Neural progenitor cell (in vitro differentiated cells): ENCODE data around the gene OPCML. TPM values are rescaled to one million over a fixed set of nuclear protein-coding genes. Genes with fewer than 3 reads are reported as not detected.

ENCODE experiments used
- DNase-seq: peaks from one replicate; pipeline ENCODE4 v3.0.0-alpha.2; 2016; ENCODE audit warnings: low spot score
- H2AFZ ChIP-seq: fragments of 200-600 bp; sonication (generic); replicated peaks from 2 replicates; pipeline ENCODE4 v1.6.1; 2016; ENCODE audit warnings: antibody characterized with exemption
- H3F3A ChIP-seq: fragments of 200-600 bp; sonication (generic); 2 replicates; pipeline ENCODE4 v1.6.1; 2016; ENCODE audit warnings: antibody characterized with exemption, low read depth
- H3K27ac ChIP-seq: fragments of 200-600 bp; sonication (generic); 2 replicates; pipeline ENCODE4 v1.5.1; 2016; ENCODE audit warnings: mild to moderate bottlenecking
- H3K27me3 ChIP-seq: fragments of 200-600 bp; sonication (generic); 2 replicates; pipeline ENCODE4 v1.6.1; 2016; ENCODE audit warnings: mild to moderate bottlenecking, moderate library complexity
- H3K36me3 ChIP-seq: fragments of 200-600 bp; sonication (generic); 2 replicates; pipeline ENCODE4 v1.5.1; 2016
- H3K4me1 ChIP-seq: fragments of 200-600 bp; sonication (generic); 2 replicates; pipeline ENCODE4 v1.6.1; 2016; ENCODE audit warnings: mixed run types
- H3K4me2 ChIP-seq: fragments of 200-600 bp; sonication (generic); 2 replicates; pipeline ENCODE4 v1.6.1; 2016
- H3K4me3 ChIP-seq: fragments of 200-600 bp; sonication (generic); 2 replicates; pipeline ENCODE4 v1.5.1; 2016
- H3K79me2 ChIP-seq: fragments of 200-600 bp; sonication (generic); 2 replicates; pipeline ENCODE4 v1.6.1; 2016; ENCODE audit warnings: low read depth
- H3K9ac ChIP-seq: fragments of 200-600 bp; sonication (generic); 2 replicates; pipeline ENCODE4 v1.6.1; 2016
- H3K9me3 ChIP-seq: fragments of 200-600 bp; sonication (generic); 2 replicates; pipeline ENCODE4 v1.5.1; 2016; ENCODE audit warnings: low read depth
- H4K20me1 ChIP-seq: fragments of 200-600 bp; sonication (generic); 2 replicates; pipeline ENCODE4 v1.6.1; 2016; ENCODE audit warnings: low read depth
- H3K27ac Mint-ChIP-seq: 3 replicates; pipeline ENCODE4 v1.8.0; 2021; ENCODE audit warnings: mixed read lengths
- H3K27me3 Mint-ChIP-seq: 2 replicates; pipeline ENCODE4 v1.8.0; 2022; ENCODE audit warnings: low read depth, mild to moderate bottlenecking, inconsistent platforms, moderate library complexity, mixed read lengths; ENCODE audit not compliant: insufficient read depth
- H3K36me3 Mint-ChIP-seq: 3 replicates; pipeline ENCODE4 v1.8.0; 2021; ENCODE audit warnings: mixed read lengths
- H3K4me1 Mint-ChIP-seq: 3 replicates; pipeline ENCODE4 v1.8.0; 2021; ENCODE audit warnings: mixed read lengths
- H3K4me3 Mint-ChIP-seq: 3 replicates; pipeline ENCODE4 v1.8.0; 2021; ENCODE audit warnings: mild to moderate bottlenecking, moderate library complexity, mixed read lengths
- H3K9me3 Mint-ChIP-seq: 3 replicates; pipeline ENCODE4 v1.8.0; 2020; ENCODE audit warnings: mixed read lengths
- EZH2 ChIP-seq: fragments of 200-600 bp; sonication (generic); IDR thresholded peaks from 2 replicates; pipeline ENCODE4 v1.6.1; 2017; ENCODE audit warnings: antibody characterized with exemption, mild to moderate bottlenecking, moderate library complexity
- EZH2phosphoT487 ChIP-seq: fragments of 200-600 bp; sonication (generic); IDR thresholded peaks from 2 replicates; pipeline ENCODE4 v1.6.1; 2017; ENCODE audit warnings: antibody characterized with exemption
- total RNA-seq: library from RNA; depleted of rRNA; stranded (reverse); fragments of >200 nt; gene quantifications from 2 replicates; pipeline ENCODE4 v1.2.3, GENCODE V29; 2015; ENCODE audit warnings: low replicate concordance
- TF ChIP-seq, protein P1 (sequence below): fragments of 200-600 bp; sonication (generic); IDR thresholded peaks from 2 replicates; pipeline ENCODE4 v1.5.1; 2017; ENCODE audit warnings: antibody characterized with exemption, mild to moderate bottlenecking

OPCML gene
- total RNA-seq, 1 donor from 2014 or later = 0.02 TPM

DNA sequence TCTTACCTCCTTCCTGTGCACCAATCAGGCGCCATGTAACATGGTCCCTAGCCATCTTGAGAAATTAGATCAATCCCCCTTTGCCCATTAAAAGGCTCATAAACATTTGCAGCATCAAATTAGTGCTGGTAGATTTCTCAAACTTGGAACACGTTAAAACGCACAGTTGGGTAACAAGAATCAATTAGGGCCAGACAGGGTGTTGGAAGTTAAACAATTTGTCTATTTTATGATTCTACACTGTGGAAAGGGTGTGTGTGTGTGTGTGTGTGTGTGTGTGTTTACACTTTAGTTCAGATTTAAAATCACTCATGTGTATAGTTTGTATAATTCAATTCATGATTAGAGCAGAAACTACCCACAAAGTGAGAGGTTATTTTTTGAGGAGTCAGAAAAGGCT, 682.0 kb downstream of the OPCML start:
- H3K27me3 Mint-ChIP-seq = peaks cover 2% of the 10 kb centered on the region
- H3K9me3 ChIP-seq = no peaks in the 10 kb centered on the region
- peaks cover 4% of the 10 kb centered on the region for H3K9me3 Mint-ChIP-seq
- H3K36me3 ChIP-seq = no peaks in the 10 kb centered on the region
- H3K4me1 ChIP-seq = peaks cover 1% of the 10 kb centered on the region
- H3K27ac ChIP-seq = no peak overlapping the region
- DNase-seq = no peak
- no peaks in the 10 kb centered on the region for H3K27me3 ChIP-seq
- no peaks in the 10 kb centered on the region for H3K36me3 Mint-ChIP-seq
- H3F3A ChIP-seq = no peaks in the 10 kb centered on the region
- TF ChIP-seq EZH2phosphoT487 (no peak), EZH2 (no peak)
- TF ChIP-seq, protein P1, sequence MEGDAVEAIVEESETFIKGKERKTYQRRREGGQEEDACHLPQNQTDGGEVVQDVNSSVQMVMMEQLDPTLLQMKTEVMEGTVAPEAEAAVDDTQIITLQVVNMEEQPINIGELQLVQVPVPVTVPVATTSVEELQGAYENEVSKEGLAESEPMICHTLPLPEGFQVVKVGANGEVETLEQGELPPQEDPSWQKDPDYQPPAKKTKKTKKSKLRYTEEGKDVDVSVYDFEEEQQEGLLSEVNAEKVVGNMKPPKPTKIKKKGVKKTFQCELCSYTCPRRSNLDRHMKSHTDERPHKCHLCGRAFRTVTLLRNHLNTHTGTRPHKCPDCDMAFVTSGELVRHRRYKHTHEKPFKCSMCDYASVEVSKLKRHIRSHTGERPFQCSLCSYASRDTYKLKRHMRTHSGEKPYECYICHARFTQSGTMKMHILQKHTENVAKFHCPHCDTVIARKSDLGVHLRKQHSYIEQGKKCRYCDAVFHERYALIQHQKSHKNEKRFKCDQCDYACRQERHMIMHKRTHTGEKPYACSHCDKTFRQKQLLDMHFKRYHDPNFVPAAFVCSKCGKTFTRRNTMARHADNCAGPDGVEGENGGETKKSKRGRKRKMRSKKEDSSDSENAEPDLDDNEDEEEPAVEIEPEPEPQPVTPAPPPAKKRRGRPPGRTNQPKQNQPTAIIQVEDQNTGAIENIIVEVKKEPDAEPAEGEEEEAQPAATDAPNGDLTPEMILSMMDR = no peak
- peaks cover 5% of the 10 kb centered on the region for H3K4me1 Mint-ChIP-seq
- no peak overlapping the region for H3K4me2 ChIP-seq
- no peak overlapping the region for H3K4me3 ChIP-seq
- no peak overlapping the region for H3K4me3 Mint-ChIP-seq
- no peak overlapping the region for H2AFZ ChIP-seq
- no peak overlapping the region for H3K27ac Mint-ChIP-seq
- no peak overlapping the region for H3K9ac ChIP-seq
- H3K79me2 ChIP-seq = no peaks in the 10 kb centered on the region
- no peaks in the 10 kb centered on the region for H4K20me1 ChIP-seq

DNA sequence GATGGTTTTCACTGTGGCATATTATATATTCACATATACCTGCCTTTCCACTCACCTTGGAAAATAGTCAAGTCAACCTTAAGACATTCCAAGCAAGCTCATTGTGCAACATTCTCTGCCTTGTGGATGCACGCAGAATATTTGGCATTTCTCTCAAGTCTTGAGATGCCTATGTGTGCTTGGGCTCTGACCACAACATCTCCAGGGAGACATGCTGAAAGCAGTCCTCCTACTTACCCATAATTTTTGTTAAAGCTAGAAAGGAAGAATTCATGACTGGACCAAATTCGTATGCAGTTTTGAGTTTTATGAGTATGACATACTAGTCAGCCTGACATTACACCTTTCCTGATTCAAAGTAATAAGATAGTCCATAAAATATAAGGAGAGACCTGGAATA, 684.0 kb downstream of the OPCML start:
- H3K4me3 ChIP-seq = no peak overlapping the region
- no peaks in the 10 kb centered on the region for H3K9me3 Mint-ChIP-seq
- H3K9me3 ChIP-seq = no peaks in the 10 kb centered on the region
- H3K36me3 Mint-ChIP-seq = no peaks in the 10 kb centered on the region
- TF ChIP-seq EZH2phosphoT487 = no peak
- TF ChIP-seq, protein P1 = no peak
- TF ChIP-seq EZH2 = no peak
- H3K79me2 ChIP-seq = no peaks in the 10 kb centered on the region
- no peak overlapping the region for H2AFZ ChIP-seq
- DNase-seq = no peak
- H3K27ac ChIP-seq = no peak overlapping the region
- H3K4me2 ChIP-seq = no peak overlapping the region
- no peak overlapping the region for H3K9ac ChIP-seq
- no peak overlapping the region for H3K27ac Mint-ChIP-seq
- H3K4me3 Mint-ChIP-seq = no peak overlapping the region
- H3K27me3 ChIP-seq = no peaks in the 10 kb centered on the region
- peaks cover 2% of the 10 kb centered on the region for H3K27me3 Mint-ChIP-seq
- peaks cover 5% of the 10 kb centered on the region for H3K4me1 Mint-ChIP-seq
- no peaks in the 10 kb centered on the region for H3K36me3 ChIP-seq
- no peaks in the 10 kb centered on the region for H4K20me1 ChIP-seq
- H3K4me1 ChIP-seq = peaks cover 6% of the 10 kb centered on the region
- H3F3A ChIP-seq = no peaks in the 10 kb centered on the region

DNA sequence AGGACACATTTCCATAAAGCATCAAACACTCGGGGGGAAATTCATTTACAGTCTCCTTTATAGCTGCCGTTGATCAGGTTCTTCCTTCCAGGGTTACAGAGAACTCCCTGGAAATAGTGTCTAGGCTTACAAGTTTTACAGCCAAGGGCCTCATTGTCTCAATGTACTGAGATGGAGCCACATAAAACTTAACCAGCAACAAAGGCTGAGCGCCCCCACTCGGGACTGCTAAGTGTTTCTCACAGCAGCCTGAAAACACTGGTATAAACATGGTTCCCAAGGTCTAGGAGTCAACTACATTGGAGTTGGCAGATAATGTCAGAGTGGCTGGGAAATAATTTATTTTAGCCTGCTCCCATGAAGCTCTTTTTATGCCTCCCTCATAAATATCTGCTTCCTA, 686.2 kb downstream of the OPCML start:
- Mint-ChIP-seq H3K27ac (no peak overlapping the region), H3K36me3 (no peaks in the 10 kb centered on the region), H3K9me3 (no peaks in the 10 kb centered on the region), H3K4me3 (no peak overlapping the region), H3K4me1 (peaks cover 10% of the 10 kb centered on the region), H3K27me3 (peaks cover 2% of the 10 kb centered on the region)
- Histone ChIP-seq H3K79me2 (no peaks in the 10 kb centered on the region), H3K9me3 (no peaks in the 10 kb centered on the region), H3F3A (no peaks in the 10 kb centered on the region), H3K27ac (no peak overlapping the region), H2AFZ (no peak overlapping the region), H4K20me1 (no peaks in the 10 kb centered on the region), H3K36me3 (no peaks in the 10 kb centered on the region), H3K4me3 (no peak overlapping the region), H3K9ac (no peak overlapping the region), H3K4me1 (peaks cover 6% of the 10 kb centered on the region), H3K4me2 (no peak overlapping the region), H3K27me3 (no peaks in the 10 kb centered on the region)
- DNase-seq = no peak
- no peak for TF ChIP-seq EZH2phosphoT487
- no peak for TF ChIP-seq EZH2
- TF ChIP-seq, protein P1 = no peak
